CD4-positive, alpha-beta T cell treated with Interleukin-1 beta for 1 hour (primary cell): ENCODE data around the gene SPTLC3.

ENCODE experiments used
- DNase-seq, 2 donors: peaks; one replicate each; pipeline ENCODE4 v3.0.0-alpha.2; 2020 to 2022

The SPTLC3 gene

DNA sequence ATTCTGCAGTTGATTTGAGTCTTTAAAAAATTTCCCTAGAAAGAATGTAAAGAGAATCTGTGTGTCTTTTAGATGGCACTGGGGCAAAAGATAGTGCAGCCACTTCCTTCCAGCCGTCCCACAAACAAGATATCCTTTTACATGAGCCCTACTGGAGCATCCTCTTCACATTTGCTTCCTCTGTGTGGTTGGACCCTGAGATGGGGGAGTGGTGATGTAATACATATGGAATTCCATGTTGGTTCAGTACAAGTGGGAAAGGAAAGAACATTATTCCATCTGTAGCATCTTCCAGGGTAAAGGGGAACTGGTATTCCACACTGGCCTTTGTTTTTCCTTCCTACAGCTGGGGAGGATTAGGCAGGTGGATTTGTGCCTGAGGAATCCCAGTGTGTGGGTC is 133.4 kb downstream of the SPTLC3 start:
- DNase-seq = no peak

DNA sequence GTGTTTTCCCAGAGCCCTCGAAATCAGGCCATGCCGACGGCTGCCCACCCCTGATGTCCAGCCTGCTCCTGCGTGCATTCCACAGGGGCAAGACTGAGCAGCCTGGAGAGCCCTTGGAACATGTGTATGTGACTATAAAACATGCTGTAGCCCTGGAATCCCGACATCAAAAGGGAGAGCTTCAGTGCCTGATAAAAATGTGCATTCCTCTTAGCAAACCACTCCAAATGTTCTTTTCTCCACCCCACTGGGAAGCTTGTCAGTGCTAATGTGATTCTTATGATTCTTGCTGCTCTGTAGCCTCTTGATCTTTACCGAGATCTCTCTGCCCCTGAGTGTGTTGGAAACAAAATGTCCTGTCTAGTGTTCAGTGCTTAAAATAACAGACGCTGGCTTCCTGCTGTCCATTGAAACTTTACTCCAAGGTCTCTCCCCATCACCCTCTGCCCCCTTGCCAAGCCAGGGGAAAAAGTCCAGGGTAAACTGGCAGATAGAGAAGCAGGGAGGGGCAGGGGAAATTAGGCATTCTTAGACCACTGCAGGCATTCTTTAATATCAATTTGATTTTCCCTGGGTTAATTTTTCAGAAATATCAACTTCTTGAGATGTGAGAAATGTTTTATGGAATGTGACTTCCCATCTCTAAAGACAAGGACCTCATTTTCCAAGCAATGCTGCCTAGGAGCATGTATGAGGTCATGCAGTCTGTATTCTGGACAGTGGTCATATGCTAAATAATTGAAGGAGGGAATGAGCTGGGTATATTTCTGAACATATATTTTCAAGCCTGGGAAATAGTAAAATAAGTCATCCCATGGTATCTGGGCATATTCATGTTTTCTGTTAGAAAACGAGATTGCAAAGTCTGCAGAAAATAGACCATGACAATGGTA is 138.5 kb downstream of the SPTLC3 start:
- no peak for DNase-seq

- DNase-seq = no peak
These were observed 139.2 kb downstream of the SPTLC3 start for GRCh38 chr20:13147971-13148370.

GRCh38 chr20:13148402-13148801 is 139.6 kb downstream of the SPTLC3 start:
- DNase-seq = no peak

DNA sequence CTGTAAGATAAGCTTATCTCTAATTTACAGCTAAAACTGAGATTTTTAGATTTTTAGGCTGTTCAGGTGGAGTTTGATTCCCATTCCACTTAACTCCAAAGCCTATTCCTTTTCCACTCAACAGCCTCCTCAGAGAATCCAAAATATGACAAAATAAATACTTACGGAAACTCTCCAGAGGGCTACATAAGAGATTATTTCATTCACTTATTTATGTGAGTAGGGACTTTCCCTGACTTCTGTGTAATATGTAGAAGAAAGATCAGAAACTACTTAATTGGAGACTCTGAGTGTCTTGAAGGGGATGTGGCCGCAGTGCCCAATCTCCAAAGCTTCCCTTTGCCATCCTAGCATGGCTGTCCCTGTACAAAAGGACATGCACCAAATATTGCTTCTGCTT is 140.2 kb downstream of the SPTLC3 start:
- DNase-seq = no peak

DNA sequence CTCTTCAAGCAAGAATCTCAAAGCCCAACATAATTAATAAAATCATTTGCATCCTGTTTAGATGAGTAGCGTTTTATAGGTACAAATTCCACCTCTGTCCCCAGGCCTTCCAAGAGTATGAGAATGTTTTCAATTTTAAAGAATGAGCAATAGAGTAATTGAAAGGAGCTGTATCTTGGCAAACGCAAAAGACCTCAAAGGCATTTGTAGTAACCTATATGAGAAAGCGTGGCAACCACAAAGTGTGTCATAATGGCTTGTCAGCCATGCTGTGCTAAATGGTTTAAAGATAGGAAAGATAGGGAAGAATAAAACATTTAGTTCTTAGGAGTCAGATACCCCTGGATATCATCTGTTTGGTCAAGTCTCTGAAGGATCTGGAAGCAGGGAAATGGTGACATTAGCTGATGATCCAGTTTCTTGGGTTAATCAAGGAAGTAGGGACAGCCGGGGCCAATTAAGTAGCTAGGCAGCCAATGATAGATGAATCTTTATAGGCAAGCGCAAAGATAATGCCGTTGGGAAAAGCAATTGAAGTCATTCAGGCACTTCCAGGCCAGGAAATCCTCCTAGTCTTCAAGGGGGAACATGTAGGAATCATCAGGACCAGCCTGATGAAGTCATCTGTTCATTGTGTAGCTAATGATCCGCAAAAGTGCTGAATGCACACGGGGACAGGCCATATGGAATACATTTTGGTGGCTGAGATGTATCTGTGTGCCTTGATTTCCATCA is 140.8 kb downstream of the SPTLC3 start:
- no peak for DNase-seq

DNA sequence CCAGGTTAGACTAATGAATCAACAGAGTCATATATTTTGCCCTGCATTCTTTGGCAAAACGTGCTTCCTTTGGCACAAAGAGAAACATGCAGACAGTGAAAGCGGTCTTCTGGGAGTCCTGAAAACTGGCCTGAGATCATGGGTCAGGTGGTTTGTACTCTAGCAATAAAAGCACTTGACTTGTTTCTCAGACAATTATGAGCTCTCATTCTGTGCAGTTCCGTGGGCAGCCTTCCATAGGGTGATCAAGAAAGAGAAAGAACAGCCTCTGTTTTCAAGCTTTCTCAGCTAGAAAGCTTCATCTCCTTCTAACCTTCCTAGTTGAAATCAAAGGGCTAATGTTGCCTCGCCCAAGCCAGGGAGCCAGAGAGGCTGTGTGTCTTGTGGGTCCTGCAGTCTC is 149.6 kb downstream of the SPTLC3 start:
- no peak for DNase-seq

DNA sequence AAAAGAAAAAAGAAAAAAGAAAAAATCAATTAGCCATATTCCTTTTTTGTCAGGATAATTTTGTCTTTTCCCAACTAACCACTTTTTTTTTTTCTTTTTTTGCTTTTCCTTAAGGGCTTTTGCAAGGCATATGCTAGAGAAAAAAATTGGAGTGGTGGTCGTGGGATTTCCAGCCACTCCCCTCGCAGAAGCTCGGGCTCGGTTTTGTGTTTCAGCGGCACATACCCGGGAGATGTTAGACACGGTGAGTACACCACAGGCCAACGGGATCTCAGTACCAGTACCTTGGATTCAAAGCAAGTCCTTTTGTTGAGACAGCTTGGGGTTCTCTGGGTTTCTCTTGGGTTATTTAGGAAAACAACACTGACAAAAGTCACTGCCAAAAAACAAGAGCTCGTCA is 151.1 kb downstream of the SPTLC3 start:
- no peak for DNase-seq

- no peak for DNase-seq
These were observed 156.4 kb downstream of the SPTLC3 start for GRCh38 chr20:13165203-13165602.

DNA sequence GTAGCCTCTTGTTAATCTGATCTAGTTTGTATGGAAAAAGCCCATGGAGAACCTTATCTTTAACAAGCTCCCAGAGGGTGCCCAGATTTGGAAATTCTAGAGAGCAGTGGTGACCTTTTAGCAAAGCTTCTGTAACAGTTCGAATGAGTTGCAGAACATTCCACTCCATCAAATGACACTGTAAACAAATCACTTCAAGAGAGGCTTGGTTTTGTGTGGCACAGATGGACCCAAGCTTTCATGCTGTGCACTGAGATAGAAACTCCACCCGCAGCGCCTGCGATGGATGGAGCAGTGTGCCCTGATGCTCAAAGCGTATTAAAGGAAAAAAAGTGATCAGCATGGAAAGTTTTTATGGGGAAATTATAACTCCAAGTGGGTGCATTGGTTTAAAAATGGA is 157.2 kb downstream of the SPTLC3 start:
- DNase-seq = no peak

- no peak for DNase-seq
These were observed 157.7 kb downstream of the SPTLC3 start for GRCh38 chr20:13166437-13166836.

GRCh38 chr20:13169086-13169485 is 160.3 kb downstream of the SPTLC3 start:
- DNase-seq = no peak

- no peak for DNase-seq
These were observed 162.0 kb downstream of the SPTLC3 start for GRCh38 chr20:13170771-13171170.

- DNase-seq = no peak
These were observed 164.4 kb downstream of the SPTLC3 start for GRCh38 chr20:13173201-13173600.

- DNase-seq = no peak
These were observed 165.6 kb downstream of the SPTLC3 start for GRCh38 chr20:13174402-13174801.

GRCh38 chr20:13180986-13181889 is 172.5 kb downstream of the SPTLC3 start:
- DNase-seq = no peak

DNA sequence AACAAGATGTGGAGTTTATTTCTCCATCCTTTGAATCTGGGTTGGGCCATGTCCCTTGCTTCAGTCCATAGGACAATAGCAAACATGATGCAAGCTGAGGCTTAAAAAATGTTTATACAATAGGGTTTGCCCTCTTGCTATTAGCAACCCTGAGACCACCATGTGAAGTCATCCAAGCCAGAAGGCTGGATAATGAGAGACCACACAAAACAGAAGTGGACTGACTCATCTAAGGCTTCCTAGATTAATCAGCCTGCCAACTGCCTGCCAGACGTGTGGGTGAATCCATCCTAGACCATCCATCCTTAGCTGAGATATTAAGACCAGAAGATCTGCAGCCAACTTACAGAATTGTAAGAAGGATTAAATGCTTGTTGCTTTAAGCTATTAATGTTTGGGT is 174.2 kb downstream of the SPTLC3 start:
- no peak for DNase-seq

DNA sequence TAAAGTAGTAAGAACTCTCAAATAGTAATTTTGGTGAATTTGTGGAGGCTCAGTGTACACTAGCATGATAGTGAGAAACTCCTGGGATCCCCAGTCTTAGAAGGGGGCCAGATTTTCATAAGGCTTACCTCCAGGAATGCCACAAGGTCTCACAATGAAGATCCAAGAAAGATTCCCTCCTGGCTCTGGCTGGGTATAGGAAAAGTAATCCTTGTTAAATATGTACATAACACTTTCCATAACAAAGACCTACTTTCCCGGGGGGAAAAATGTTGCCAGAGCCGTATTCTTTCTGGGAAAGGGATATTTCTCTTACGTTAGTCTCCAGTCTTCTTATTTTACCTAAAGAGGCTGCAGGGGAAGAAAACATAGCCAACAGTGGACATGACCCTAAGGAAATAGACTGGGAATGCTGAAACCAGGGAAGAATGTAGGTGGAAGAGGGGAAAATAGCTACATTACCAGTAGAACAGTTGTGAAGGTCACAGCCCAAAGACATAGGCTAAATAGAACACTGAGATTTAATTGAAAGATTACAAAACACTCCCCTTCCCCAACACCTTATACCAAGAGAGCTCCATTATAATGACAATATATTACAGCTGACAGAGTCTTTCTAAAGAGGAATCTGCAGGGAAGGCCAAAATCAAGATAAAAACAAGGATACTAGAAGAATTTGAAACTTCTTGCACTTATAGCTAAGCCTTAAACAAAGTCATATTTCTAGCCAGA is 177.4 kb downstream of the SPTLC3 start:
- no peak for DNase-seq

GRCh38 chr20:13187899-13188298 is 179.1 kb downstream of the SPTLC3 start:
- DNase-seq = no peak

DNA sequence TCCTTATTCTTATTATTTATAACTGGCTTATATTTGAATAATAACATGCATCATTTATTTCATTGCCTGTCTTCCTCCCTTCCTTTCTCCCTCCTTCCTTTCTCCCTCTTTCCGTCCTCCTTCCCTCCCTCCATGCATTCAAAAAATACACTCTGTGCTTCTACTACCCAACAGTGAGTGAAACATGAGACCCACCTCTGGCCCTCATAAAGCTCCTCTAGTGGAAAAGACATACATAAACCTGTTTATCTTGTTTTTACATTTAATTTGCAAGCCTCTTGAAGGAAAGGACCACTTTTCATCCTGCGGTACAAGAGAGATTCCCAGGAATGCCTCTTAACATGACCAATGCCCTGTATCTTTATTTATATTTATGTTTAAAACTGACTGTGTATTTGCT is 190.5 kb downstream of the SPTLC3 start:
- no peak for DNase-seq

GRCh38 chr20:13200767-13201500 is 192.2 kb downstream of the SPTLC3 start:
- DNase-seq = no peak

DNA sequence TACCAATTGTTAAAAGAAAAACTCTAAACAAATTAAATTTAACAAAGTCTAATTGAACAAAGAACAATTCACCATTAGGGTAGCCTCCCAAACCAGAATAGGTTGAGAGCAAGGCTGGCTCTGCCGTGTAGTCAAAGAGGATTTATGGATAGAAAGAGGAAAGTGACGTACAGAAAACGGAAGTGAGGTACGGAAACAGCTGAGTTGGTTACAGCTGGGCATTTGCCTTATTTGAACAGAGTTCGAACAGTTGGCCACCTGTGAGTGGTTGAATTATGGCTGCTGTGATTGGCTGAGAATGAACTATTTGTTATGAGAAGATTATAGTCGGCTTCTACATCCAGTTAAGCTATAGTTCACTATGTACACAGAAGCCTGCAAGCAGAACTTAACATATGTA is 193.8 kb downstream of the SPTLC3 start:
- no peak for DNase-seq
